GM12878 (cell line): ENCODE data around the gene SSUH2.
"Not testable (repeated sequence)": the region's sequence is repeated elsewhere in the genome, so short reads cannot be mapped to it uniquely, and the experiment has no call there.

ENCODE experiments used
- CHD1 ChIP-seq: IDR thresholded peaks from 2 replicates; pipeline ENCODE4 v1.6.1; 2012; ENCODE audit warnings: low read depth, low read length, improper control_type of control experiment
- ETV6 ChIP-seq, 2 experiments: fragments of 450-650 bp in 1 of 2; IDR thresholded peaks in 1 of 2; conservative IDR thresholded peaks in 1 of 2; 2 replicates each; pipeline ENCODE4 v1.6.1; 2014; ENCODE audit warnings: antibody characterized with exemption in 1 of 2, borderline replicate concordance in 1 of 2, low read depth in 1 of 2, mild to moderate bottlenecking in 1 of 2, moderate library complexity in 1 of 2
- RFX5 ChIP-seq: IDR thresholded peaks from 2 replicates; pipeline ENCODE4 v1.6.1; 2011; ENCODE audit warnings: low read depth, low read length, improper control_type of control experiment

- not testable (repeated sequence) for TF ChIP-seq ETV6 (conservative IDR thresholded peaks at IDR 0.05 in 1 of 2, IDR thresholded peaks at IDR 0.05 in 1 of 2; ENCODE audit: borderline replicate concordance in 1 of 2, low read depth in 1 of 2); RFX5; CHD1
Measured at GRCh38 chr3:8677258-8677657, 32.7 kb upstream of the SSUH2 start.
